Nephron (organoid): ENCODE results near the gene KIRREL1.

ENCODE experiments used
- H3K27ac Mint-ChIP-seq, 3 experiments: 2 replicates each; pipeline ENCODE4 v1.8.0; 2020; ENCODE audit warnings: mixed read lengths in 3 of 3, mild to moderate bottlenecking in 2 of 3, moderate library complexity in 1 of 3
- H3K27me3 Mint-ChIP-seq: 2 replicates; pipeline ENCODE4 v1.8.0; 2021; ENCODE audit warnings: low read depth, mild to moderate bottlenecking, moderate library complexity, mixed read lengths
- H3K36me3 Mint-ChIP-seq: 2 replicates; pipeline ENCODE4 v1.8.0; 2020; ENCODE audit warnings: low read depth, mixed read lengths
- H3K4me1 Mint-ChIP-seq: 2 replicates; pipeline ENCODE4 v1.8.0; 2020; ENCODE audit warnings: mixed read lengths
- H3K4me3 Mint-ChIP-seq, 3 experiments: 2 replicates each; pipeline ENCODE4 v1.8.0; 2020; ENCODE audit warnings: mild to moderate bottlenecking in 3 of 3, mixed read lengths in 3 of 3, moderate library complexity in 2 of 3
- H3K9me3 Mint-ChIP-seq: 2 replicates; pipeline ENCODE4 v1.8.0; 2020; ENCODE audit warnings: mixed read lengths
- CTCF ChIP-seq, 3 experiments: fragments of 200-600 bp; sonication (generic); IDR thresholded peaks; one replicate each; pipeline ENCODE4 v1.5.0; 2021; ENCODE audit warnings: antibody characterized with exemption in 3 of 3; ENCODE audit not compliant: unreplicated experiment in 3 of 3

Gene KIRREL1

GRCh38 chr1:157984469-157984868 is 9.0 kb upstream of the KIRREL1 start:
- H3K4me3 Mint-ChIP-seq, result no peak overlapping the region
- H3K27ac Mint-ChIP-seq, result peak overlapping the region in 1 of 3 experiments; percentile 7
- H3K27me3 Mint-ChIP-seq, result peaks cover 34% of the 10 kb centered on the region
- no peaks in the 10 kb centered on the region for H3K36me3 Mint-ChIP-seq
- no peak for TF ChIP-seq CTCF (IDR thresholded peaks at IDR 0.05; ENCODE audit: unreplicated experiment in 3 of 3)
- H3K4me1 Mint-ChIP-seq, result no peaks in the 10 kb centered on the region
- no peaks in the 10 kb centered on the region for H3K9me3 Mint-ChIP-seq

- TF ChIP-seq CTCF (IDR thresholded peaks at IDR 0.05; ENCODE audit: unreplicated experiment in 3 of 3), result no peak
- no peak overlapping the region for H3K27ac Mint-ChIP-seq
- H3K27me3 Mint-ChIP-seq, result peaks cover 39% of the 10 kb centered on the region
- H3K4me1 Mint-ChIP-seq, result no peaks in the 10 kb centered on the region
- no peaks in the 10 kb centered on the region for H3K36me3 Mint-ChIP-seq
- H3K4me3 Mint-ChIP-seq, result no peak overlapping the region
- H3K9me3 Mint-ChIP-seq, result no peaks in the 10 kb centered on the region
Observed at GRCh38 chr1:157985473-157985872, 8.0 kb upstream of the KIRREL1 start.

GRCh38 chr1:157988002-157988401 is 5.4 kb upstream of the KIRREL1 start:
- peaks cover 10% of the 10 kb centered on the region for H3K4me1 Mint-ChIP-seq

GRCh38 chr1:157992031-157992832 is 1.2 kb upstream of the KIRREL1 start:
- TF ChIP-seq CTCF (IDR thresholded peaks at IDR 0.05; ENCODE audit: unreplicated experiment in 3 of 3), result peak; percentile 88 to 97 (median 96)
- H3K27me3 Mint-ChIP-seq, result peaks cover 33% of the 10 kb centered on the region
- no peaks in the 10 kb centered on the region for H3K9me3 Mint-ChIP-seq
- H3K4me3 Mint-ChIP-seq, result peak overlapping the region; percentile 87 to 98 (median 97)
- H3K4me1 Mint-ChIP-seq, result peaks cover 31% of the 10 kb centered on the region
- H3K36me3 Mint-ChIP-seq, result peaks cover 2% of the 10 kb centered on the region
- peak overlapping the region; percentile 95 to 99 (median 98) for H3K27ac Mint-ChIP-seq

More at GRCh38 chr1:157988002-157988401, 5.4 kb upstream of the KIRREL1 start:
- H3K27me3 Mint-ChIP-seq, result peaks cover 49% of the 10 kb centered on the region
- H3K4me3 Mint-ChIP-seq, result no peak overlapping the region
- TF ChIP-seq CTCF (IDR thresholded peaks at IDR 0.05; ENCODE audit: unreplicated experiment in 3 of 3), result no peak
- no peaks in the 10 kb centered on the region for H3K36me3 Mint-ChIP-seq
- H3K27ac Mint-ChIP-seq, result no peak overlapping the region
- no peaks in the 10 kb centered on the region for H3K9me3 Mint-ChIP-seq

GRCh38 chr1:157992833-157993146 is 655 bp upstream of the KIRREL1 start:
- TF ChIP-seq CTCF (IDR thresholded peaks at IDR 0.05; ENCODE audit: unreplicated experiment in 3 of 3), result no peak
- peak overlapping the region; percentile 95 to 99 (median 98) for H3K27ac Mint-ChIP-seq
- peaks cover 5% of the 10 kb centered on the region for H3K36me3 Mint-ChIP-seq
- no peaks in the 10 kb centered on the region for H3K9me3 Mint-ChIP-seq
- peaks cover 35% of the 10 kb centered on the region for H3K4me1 Mint-ChIP-seq
- peaks cover 33% of the 10 kb centered on the region for H3K27me3 Mint-ChIP-seq
- peak overlapping the region; percentile 87 to 98 (median 97) for H3K4me3 Mint-ChIP-seq
